GM18499 (cell line): Measurements from ENCODE around the gene ZNF451.
"Not testable (repeated sequence)": the region's sequence is repeated elsewhere in the genome, so short reads cannot be mapped to it uniquely, and the experiment has no call there.

Experiments used
- ATAC-seq: cut with Tn5 transposase; IDR thresholded peaks from one replicate; pipeline ENCODE4 v1.9.1; 2021; ENCODE audit warnings: moderate number of reproducible peaks; ENCODE audit not compliant: insufficient read depth, unreplicated experiment

ZNF451 gene

GRCh38 chr6:57089687-57090457 is at the start of gene ZNF451:
ZNF451 (plus strand) TSS chr6:57090188; CDS start chr6:57090254, 66 bp downstream.
- peak; percentile 82 for ATAC-seq

- ATAC-seq: not testable (repeated sequence)
These were observed 45.9 kb upstream of the ZNF451 start for GRCh38 chr6:57044061-57044460.

- no peak for ATAC-seq
These were observed 45.4 kb upstream of the ZNF451 start for GRCh38 chr6:57044568-57044967.

DNA sequence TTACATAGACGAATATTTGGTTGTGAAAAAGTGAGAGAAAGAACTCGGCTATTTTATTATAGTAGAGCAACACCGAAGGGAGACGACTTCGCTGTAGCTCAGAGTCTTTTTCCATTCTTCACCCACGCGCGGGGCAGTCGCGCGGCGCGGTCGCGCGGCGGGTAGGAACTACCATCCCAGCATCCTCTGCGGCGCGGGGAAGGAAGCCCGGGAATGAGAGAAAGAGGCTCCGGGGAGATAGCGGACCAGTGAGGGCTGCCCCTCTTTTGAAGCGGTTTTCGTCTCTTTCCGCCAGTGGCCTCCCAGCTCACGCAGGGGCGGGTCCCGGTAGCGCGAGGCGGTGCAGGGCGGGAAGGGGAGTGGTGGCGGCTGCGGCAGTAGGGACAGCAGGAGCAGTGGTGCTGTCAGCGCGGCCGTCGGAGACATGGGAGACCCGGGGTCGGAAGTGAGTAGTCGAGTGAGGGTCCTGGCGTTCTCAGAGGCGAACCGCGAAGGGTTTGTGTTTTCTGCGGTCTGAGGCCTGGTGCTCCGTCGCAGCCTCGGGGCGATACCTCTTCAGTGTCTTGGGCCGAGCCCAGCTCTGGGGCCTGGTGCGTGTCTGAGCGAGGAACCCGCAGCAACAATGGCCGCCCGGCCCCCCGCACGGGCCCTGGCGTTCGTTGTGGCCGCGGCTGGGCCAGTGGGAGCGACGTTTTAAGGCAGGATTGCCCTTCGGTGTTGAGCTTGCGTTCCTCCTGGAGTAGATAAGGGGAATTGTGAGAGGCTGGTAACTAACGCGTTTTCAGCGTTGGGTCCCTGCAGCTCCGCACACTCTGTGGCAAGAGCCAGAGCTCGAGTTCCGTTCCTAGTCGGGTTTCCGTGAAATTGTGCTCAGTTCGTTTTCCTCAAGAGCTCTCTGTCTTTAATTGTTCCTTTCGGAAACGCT is 43.4 kb upstream of the ZNF451 start, which contains the start of gene KIAA1586:
Gene KIAA1586, plus strand, starts transcription at position 362 of the 925 bp plus-strand sequence. Its CDS starts 63 bp downstream, at position 425.
- peak; percentile 85 for ATAC-seq

- ATAC-seq: peak; percentile 17
These were observed 42.8 kb upstream of the ZNF451 start for GRCh38 chr6:57047257-57047585.

GRCh38 chr6:57047859-57048258 is 42.1 kb upstream of the ZNF451 start:
- not testable (repeated sequence) for ATAC-seq

DNA sequence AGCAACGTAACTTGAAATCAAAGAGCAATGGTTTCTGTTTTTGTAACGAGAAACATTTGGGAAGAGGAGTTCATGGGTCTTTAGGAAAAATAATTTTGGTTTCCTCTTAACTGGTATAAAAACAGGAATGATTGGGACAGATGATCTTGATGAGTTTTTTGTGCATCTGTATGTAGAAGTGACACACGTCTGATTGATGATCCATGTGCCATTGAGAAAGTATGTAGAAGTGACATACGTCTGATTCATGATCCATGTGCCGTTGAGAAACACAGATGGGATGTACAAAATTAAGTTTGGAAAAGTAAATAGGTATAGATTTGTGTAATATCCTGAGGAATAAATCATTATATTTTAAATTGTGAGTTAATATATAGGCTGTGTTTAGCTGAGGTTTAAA is 41.4 kb upstream of the ZNF451 start:
- no peak for ATAC-seq

DNA sequence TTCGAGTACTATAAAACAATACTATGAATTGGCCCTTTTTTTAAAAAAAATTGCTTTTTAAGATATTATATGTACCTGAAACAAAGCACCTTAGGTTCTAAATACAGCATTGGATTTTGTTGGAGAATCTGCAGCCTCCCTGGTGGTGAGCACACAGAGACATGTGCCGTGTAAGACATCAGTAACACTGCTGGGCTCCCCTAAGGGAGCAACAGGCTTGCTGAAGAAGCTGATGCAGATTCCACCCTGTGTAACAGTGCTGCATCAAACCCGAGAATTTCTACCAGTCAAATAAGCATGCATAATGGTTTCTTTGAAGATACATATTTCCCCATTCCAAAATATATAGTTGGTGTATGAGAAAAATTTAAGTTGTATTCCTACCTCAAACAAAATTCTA is 26.1 kb upstream of the ZNF451 start:
- ATAC-seq: no peak

DNA sequence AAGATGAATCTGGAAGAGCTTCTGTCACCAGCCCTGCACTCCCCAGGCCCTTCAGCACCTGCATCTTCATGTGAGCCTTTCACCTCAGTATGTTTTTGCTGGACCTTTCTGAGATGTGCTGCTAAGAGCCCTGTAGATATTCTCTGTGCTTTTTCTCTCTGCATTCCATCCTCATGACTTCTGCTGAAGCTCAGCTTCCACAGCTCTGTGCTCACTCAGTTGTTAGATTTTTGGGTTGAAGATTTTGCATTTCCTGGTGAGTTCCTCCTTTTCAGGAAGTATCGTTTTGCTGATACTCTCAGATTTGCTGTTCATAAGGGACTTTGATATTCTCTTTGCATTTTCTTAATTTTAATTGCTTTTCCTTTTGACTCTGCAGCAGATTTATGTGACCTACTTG is 25.2 kb upstream of the ZNF451 start:
- no peak for ATAC-seq

DNA sequence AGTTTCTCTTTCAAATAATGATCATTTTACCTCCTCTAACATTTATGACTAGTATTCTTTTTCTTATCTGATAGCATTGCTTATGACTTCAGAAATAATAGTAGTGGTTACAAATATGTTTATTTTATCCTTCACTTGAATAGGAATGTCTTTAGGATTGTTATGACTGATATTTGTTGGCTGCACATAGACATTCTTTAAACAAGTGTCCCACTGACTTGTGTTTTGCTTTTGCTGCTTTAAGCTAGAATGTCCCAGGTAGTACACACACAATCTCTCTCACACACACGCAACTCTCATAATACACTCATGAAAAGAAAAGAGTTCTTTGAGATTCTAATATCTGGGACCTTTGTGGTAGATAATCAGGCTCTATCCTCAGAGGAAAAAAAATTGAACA is 21.9 kb upstream of the ZNF451 start:
- no peak for ATAC-seq

- ATAC-seq: no peak
These were observed 20.8 kb upstream of the ZNF451 start for GRCh38 chr6:57069228-57069627.

GRCh38 chr6:57069920-57070331 is 20.1 kb upstream of the ZNF451 start:
- no peak for ATAC-seq

DNA sequence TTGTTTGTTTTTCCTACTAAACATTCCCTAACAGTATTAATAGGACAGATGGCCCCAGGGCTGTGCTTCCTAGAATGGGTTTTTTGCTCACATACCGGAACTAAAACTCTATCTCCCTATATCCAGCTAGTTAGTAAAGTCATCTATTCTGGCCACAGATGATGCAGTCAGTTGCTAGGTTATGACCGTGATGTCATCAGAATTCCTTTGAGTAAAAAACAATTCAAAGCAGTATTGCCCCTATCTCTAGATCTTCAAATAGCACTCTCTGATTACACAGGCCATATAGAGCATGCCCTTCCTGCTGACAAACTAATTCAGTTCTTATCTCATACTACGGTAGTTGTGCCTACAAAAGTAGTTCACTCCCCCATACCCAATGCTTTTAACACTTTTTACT is 17.9 kb upstream of the ZNF451 start:
- no peak for ATAC-seq

GRCh38 chr6:57074383-57074782 is 15.6 kb upstream of the ZNF451 start:
- no peak for ATAC-seq

DNA sequence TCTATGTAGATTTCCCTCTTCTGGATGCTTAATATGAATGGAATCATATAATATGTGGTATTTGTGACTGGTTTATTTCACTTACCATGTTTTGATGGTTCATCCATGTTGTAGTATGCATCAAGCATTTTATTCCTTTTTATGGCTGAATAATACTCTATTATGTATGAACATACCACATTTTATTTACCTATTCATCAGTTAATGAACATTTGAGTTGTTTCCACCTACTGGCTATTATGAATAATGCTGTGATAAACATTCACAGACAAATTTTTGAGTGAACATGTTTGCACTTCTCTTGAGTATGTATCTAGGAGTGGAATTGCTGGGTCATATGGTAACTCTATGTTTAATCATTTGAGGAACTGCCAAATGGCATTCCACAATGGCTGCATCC is 14.9 kb upstream of the ZNF451 start:
- ATAC-seq: no peak

DNA sequence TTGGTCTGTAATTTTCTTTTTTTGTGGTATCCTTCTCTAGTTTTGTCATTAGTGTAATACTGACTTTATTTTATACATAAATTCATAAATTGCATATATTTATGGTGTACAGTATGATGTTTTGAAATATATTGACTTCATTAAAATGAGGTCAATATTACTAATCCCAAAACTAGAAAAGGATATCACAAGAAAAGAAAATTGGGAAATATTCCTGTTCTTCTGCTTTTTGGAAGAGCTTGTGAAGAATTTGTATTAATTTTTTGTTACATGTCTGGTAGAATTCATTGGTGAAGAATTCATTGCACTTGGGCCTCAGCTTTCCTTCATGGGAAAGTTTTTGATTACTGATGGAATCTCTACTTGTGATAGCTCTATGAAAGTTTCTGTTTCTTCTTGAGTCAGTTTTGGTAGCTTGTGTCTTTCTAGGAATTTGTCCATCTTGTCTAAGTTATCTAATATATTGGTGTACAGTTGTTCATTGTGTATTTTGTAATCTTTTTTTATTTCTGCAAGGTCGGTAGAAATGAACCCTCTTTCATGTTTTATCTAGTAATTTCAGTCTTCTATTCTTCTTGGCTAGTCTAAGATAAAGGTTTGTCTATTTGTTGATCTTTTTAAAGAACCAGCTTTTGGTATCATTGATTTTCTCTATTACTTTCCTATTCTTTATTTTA is 11.3 kb upstream of the ZNF451 start:
- no peak for ATAC-seq

- no peak for ATAC-seq
These were observed 4.5 kb upstream of the ZNF451 start for GRCh38 chr6:57085471-57085870.

- no peak for ATAC-seq
These were observed 3.1 kb upstream of the ZNF451 start for GRCh38 chr6:57086843-57087242.

DNA sequence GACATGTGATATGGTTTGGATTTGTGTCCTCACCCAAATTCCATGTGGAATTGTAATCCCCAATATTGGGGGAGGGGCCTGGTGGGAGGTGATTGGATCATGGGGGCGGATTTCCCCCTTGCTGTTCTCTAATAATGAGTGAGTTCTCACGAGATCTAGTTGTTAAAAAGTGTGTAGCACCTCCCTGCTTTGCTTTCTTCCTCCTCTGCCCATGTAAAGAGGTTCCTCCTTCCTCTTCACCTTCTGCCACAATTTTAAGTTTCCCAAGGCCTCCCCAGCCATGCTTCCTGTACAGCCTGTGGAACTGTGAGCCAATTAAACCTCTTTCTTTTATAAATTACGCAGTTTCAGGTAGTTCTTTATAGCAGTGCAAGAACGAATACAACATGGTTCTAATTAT is 2.1 kb upstream of the ZNF451 start:
- ATAC-seq: no peak

- no peak for ATAC-seq
These were observed 723 bp upstream of the ZNF451 start for GRCh38 chr6:57089265-57089664.
